SK-N-SH (cell line): Measurements from ENCODE around the gene KCNK18. TPM values are rescaled to one million over a fixed set of nuclear protein-coding genes. Genes with fewer than 3 reads are reported as not detected.

Experiments
- CTCF ChIA-PET: fragments of 300-600, 350-600 bp; formaldehyde crosslinking; extraction: SDS; loops from one replicate; lab custom pipeline; 2021; lab: Yijun Ruan, JAX
- POLR2A ChIA-PET: fragments of 350-600 bp; sonication (Branson Sonifier 250); formaldehyde crosslinking; extraction: SDS; loops from one replicate; lab custom pipeline; 2020; ENCODE audit warnings: antibody characterized with exemption, inconsistent platforms; lab: Yijun Ruan, JAX
- DNase-seq: peaks from one replicate; pipeline ENCODE4 v3.0.0; 2012
- H2AFZ ChIP-seq: fragments of 200-600 bp; sonication (generic); 2 replicates; pipeline ENCODE4 v1.8.1; 2016; ENCODE audit warnings: antibody characterized with exemption, mild to moderate bottlenecking, low read depth
- H3F3A ChIP-seq: fragments of 200-600 bp; sonication (generic); replicated peaks from 2 replicates; pipeline ENCODE3; 2016; ENCODE audit warnings: antibody characterized with exemption, mild to moderate bottlenecking; ENCODE audit not compliant: insufficient read depth
- H3K27ac ChIP-seq, 2 experiments: fragments of 200-500 bp in 1 of 2; fragments of 200-600 bp in 1 of 2; sonication (Bioruptor generic) in 1 of 2; sonication (generic), shearing (Covaris generic) in 1 of 2; 2 replicates each; pipeline versions ENCODE4 v1.5.1 to v1.6.1; 2014 to 2016; ENCODE audit warnings: low read depth in 2 of 2, inconsistent platforms in 1 of 2, low read length in 1 of 2, mild to moderate bottlenecking in 1 of 2, mixed read lengths in 1 of 2
- H3K27me3 ChIP-seq: fragments of 200-600 bp; sonication (generic), shearing (Covaris generic); 2 replicates; pipeline ENCODE4 v1.6.1; 2016; ENCODE audit warnings: mixed run types; ENCODE audit not compliant: insufficient read depth
- H3K36me3 ChIP-seq, 2 experiments: fragments of 200-500 bp in 1 of 2; fragments of 200-600 bp in 1 of 2; sonication (Bioruptor generic) in 1 of 2; sonication (generic) in 1 of 2; replicated peaks in 1 of 2; 2 replicates each; pipeline versions ENCODE3 to v1.5.1; 2014 to 2016; ENCODE audit warnings: low read length in 1 of 2, mild to moderate bottlenecking in 1 of 2; ENCODE audit not compliant: insufficient read depth in 2 of 2, control insufficient read depth in 1 of 2
- H3K4me1 ChIP-seq, 2 experiments: fragments of 200-500 bp in 1 of 2; fragments of 200-600 bp in 1 of 2; sonication (Bioruptor generic) in 1 of 2; sonication (generic), shearing (Covaris generic) in 1 of 2; 2 replicates each; pipeline versions ENCODE4 v1.5.1 to v1.6.1; 2014 to 2016; ENCODE audit warnings: low read depth in 1 of 2, low read length in 1 of 2, mixed run types in 1 of 2; ENCODE audit not compliant: insufficient read depth in 2 of 2, control insufficient read depth in 1 of 2
- H3K4me2 ChIP-seq: fragments of 200-600 bp; sonication (generic), shearing (Covaris generic); 2 replicates; pipeline ENCODE4 v1.6.1; 2017; ENCODE audit warnings: mixed run types
- H3K4me3 ChIP-seq, 2 experiments: fragments of 200-500 bp in 1 of 2; fragments of 200-600 bp in 1 of 2; sonication (Bioruptor generic) in 1 of 2; sonication (generic), shearing (Covaris generic) in 1 of 2; 2 replicates each; pipeline versions ENCODE4 v1.5.1 to v1.8.1; 2014 to 2016; ENCODE audit warnings: low read depth in 2 of 2, inconsistent platforms in 1 of 2, low read length in 1 of 2, mild to moderate bottlenecking in 1 of 2, mixed read lengths in 1 of 2, moderate library complexity in 1 of 2
- H3K79me2 ChIP-seq: fragments of 200-600 bp; sonication (generic); 2 replicates; pipeline ENCODE4 v1.8.1; 2017; ENCODE audit warnings: mild to moderate bottlenecking; ENCODE audit not compliant: insufficient read depth
- H3K9ac ChIP-seq: fragments of 200-600 bp; sonication (generic); 2 replicates; pipeline ENCODE4 v1.6.1; 2017; ENCODE audit warnings: mixed run types
- H3K9me2 ChIP-seq: fragments of 200-600 bp; sonication (generic); 2 replicates; pipeline ENCODE4 v1.6.1; 2017; ENCODE audit warnings: mixed run types
- H3K9me3 ChIP-seq: fragments of 200-600 bp; sonication (generic); 2 replicates; pipeline ENCODE4 v1.6.1; 2017; ENCODE audit warnings: mixed run types, mild to moderate bottlenecking, moderate library complexity
- H4K20me1 ChIP-seq: fragments of 200-600 bp; sonication (generic); 2 replicates; pipeline ENCODE4 v1.6.1; 2017; ENCODE audit warnings: mild to moderate bottlenecking, mixed run types; ENCODE audit not compliant: insufficient read depth
- ELF1 ChIP-seq: IDR thresholded peaks from 2 replicates; pipeline ENCODE4 v1.4.0; 2012
- GABPA ChIP-seq: IDR thresholded peaks from 2 replicates; pipeline ENCODE4 v1.4.0; 2012; ENCODE audit warnings: low read depth, mild to moderate bottlenecking
- MXI1 ChIP-seq: IDR thresholded peaks from 2 replicates; pipeline ENCODE4 v1.6.1; 2012; ENCODE audit warnings: mild to moderate bottlenecking, low read depth, low read length, improper control_type of control experiment
- NRF1 ChIP-seq: IDR thresholded peaks from 2 replicates; pipeline ENCODE4 v1.6.1; 2012; ENCODE audit warnings: low read depth, mild to moderate bottlenecking, low read length
- RAD21 ChIP-seq: IDR thresholded peaks from 2 replicates; pipeline ENCODE4 v1.6.1; 2012; ENCODE audit warnings: mild to moderate bottlenecking, low read length
- RCOR1 ChIP-seq: fragments of 150-350 bp; IDR thresholded peaks from 2 replicates; pipeline ENCODE4 v1.6.1; 2017; ENCODE audit warnings: antibody characterized with exemption, low read length
- RXRA ChIP-seq: IDR thresholded peaks from 2 replicates; pipeline ENCODE4 v1.4.0; 2012; ENCODE audit warnings: low read depth, mild to moderate bottlenecking, borderline replicate concordance
- SMC3 ChIP-seq: IDR thresholded peaks from 2 replicates; pipeline ENCODE4 v1.6.1; 2012; ENCODE audit warnings: low read depth, low read length, improper control_type of control experiment
- TEAD4 ChIP-seq: IDR thresholded peaks from 2 replicates; pipeline ENCODE4 v1.4.0; 2012; ENCODE audit warnings: mild to moderate bottlenecking, borderline replicate concordance; ENCODE audit not compliant: insufficient read depth
- WGBS: methylation state at CpG from one replicate; pipeline ENCODE4 v1.1.6; 2017; ENCODE audit warnings: low lambda C conversion rate; 5-methylcytosine and 5-hydroxymethylcytosine counted together
- polyA plus RNA-seq, 3 experiments: library from polyadenylated mRNA; depleted of rRNA; stranded (reverse); fragments of >200 nt; gene quantifications; 2 replicates each; pipeline ENCODE4 v1.2.3, GENCODE V29; 2012
- TF ChIP-seq, protein P1 (sequence below): IDR thresholded peaks from 2 replicates; pipeline ENCODE4; 2012
- TF ChIP-seq, protein P2 (sequence below): fragments of 200-600 bp; sonication (generic); IDR thresholded peaks from 2 replicates; pipeline ENCODE4 v1.6.1; 2017; ENCODE audit warnings: antibody characterized with exemption, mild to moderate bottlenecking, moderate library complexity
- TF ChIP-seq, protein P3 (sequence below): IDR thresholded peaks from 2 replicates; pipeline ENCODE4 v1.4.0; 2012; ENCODE audit warnings: low read depth, borderline replicate concordance

The KCNK18 gene
- polyA plus RNA-seq, 1 of the 3 experiments (the other 2 are of a cell fraction) = not detected

- WGBS = 27% methylated on average over 16 of the region's 16 CpGs
- no peaks in the 10 kb centered on the region for H3K9me2 ChIP-seq
- no peaks in the 10 kb centered on the region for H3F3A ChIP-seq
- H3K4me2 ChIP-seq = no peak overlapping the region
- H3K79me2 ChIP-seq = no peaks in the 10 kb centered on the region
- H3K27me3 ChIP-seq = peaks cover 97% of the 10 kb centered on the region
- no peak overlapping the region for H3K4me3 ChIP-seq
- H3K36me3 ChIP-seq = no peaks in the 10 kb centered on the region
- TF ChIP-seq RAD21 (no peak), MXI1 (no peak), SMC3 (no peak), TEAD4 (no peak), GABPA (no peak), RCOR1 (no peak), NRF1 (no peak), RXRA (no peak), ELF1 (no peak)
- TF ChIP-seq, protein P1, sequence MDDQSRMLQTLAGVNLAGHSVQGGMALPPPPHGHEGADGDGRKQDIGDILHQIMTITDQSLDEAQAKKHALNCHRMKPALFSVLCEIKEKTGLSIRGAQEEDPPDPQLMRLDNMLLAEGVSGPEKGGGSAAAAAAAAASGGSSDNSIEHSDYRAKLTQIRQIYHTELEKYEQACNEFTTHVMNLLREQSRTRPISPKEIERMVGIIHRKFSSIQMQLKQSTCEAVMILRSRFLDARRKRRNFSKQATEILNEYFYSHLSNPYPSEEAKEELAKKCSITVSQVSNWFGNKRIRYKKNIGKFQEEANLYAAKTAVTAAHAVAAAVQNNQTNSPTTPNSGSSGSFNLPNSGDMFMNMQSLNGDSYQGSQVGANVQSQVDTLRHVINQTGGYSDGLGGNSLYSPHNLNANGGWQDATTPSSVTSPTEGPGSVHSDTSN = no peak
- TF ChIP-seq, protein P2, sequence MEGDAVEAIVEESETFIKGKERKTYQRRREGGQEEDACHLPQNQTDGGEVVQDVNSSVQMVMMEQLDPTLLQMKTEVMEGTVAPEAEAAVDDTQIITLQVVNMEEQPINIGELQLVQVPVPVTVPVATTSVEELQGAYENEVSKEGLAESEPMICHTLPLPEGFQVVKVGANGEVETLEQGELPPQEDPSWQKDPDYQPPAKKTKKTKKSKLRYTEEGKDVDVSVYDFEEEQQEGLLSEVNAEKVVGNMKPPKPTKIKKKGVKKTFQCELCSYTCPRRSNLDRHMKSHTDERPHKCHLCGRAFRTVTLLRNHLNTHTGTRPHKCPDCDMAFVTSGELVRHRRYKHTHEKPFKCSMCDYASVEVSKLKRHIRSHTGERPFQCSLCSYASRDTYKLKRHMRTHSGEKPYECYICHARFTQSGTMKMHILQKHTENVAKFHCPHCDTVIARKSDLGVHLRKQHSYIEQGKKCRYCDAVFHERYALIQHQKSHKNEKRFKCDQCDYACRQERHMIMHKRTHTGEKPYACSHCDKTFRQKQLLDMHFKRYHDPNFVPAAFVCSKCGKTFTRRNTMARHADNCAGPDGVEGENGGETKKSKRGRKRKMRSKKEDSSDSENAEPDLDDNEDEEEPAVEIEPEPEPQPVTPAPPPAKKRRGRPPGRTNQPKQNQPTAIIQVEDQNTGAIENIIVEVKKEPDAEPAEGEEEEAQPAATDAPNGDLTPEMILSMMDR = no peak
- TF ChIP-seq, protein P3, sequence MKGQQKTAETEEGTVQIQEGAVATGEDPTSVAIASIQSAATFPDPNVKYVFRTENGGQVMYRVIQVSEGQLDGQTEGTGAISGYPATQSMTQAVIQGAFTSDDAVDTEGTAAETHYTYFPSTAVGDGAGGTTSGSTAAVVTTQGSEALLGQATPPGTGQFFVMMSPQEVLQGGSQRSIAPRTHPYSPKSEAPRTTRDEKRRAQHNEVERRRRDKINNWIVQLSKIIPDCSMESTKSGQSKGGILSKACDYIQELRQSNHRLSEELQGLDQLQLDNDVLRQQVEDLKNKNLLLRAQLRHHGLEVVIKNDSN = no peak
- no peak for DNase-seq
- no peak overlapping the region for H3K27ac ChIP-seq
- ChIA-PET POLR2A (no interaction called here), CTCF (interaction anchor here (0.9 to 11.1 kb wide), 9 partner anchors 8 to 536 kb away, joined by 3 to 265 read pairs (median 4); no protein-coding TSS in a partner anchor)
- no peaks in the 10 kb centered on the region for H3K9me3 ChIP-seq
- peaks cover 0 to 9% of the 10 kb centered on the region in 2 experiments; a peak in 1 of 4 replicates for H3K4me1 ChIP-seq
- H4K20me1 ChIP-seq = no peaks in the 10 kb centered on the region
- H2AFZ ChIP-seq = no peak overlapping the region
- no peak overlapping the region for H3K9ac ChIP-seq
Measured at GRCh38 chr10:117163954-117164548, 33.2 kb upstream of the KCNK18 start.
